Keratinocyte (primary cell): ENCODE measurements around the gene LATS1. TPM values are rescaled to one million over a fixed set of nuclear protein-coding genes. Genes with fewer than 3 reads are reported as not detected.

Experiments used
- DNase-seq: peaks from one replicate; pipeline ENCODE4 v3.0.0-alpha.2; 2011; ENCODE audit warnings: low read depth, missing footprints, low spot score
- FAIRE-seq: peaks from 2 replicates; lab custom pipeline; 2011; peaks lifted over from hg19 to GRCh38; lab: Jason Lieb, UNC
- H2AFZ ChIP-seq: 2 replicates; pipeline ENCODE4 v1.6.0; 2012; ENCODE audit warnings: low read length, control low read depth, inconsistent platforms; ENCODE audit not compliant: control insufficient read depth
- H3K27ac ChIP-seq: 2 replicates; pipeline ENCODE4 v1.5.1; 2011; ENCODE audit warnings: low read length; ENCODE audit not compliant: control insufficient read depth, insufficient read depth
- H3K27me3 ChIP-seq: 3 replicates; pipeline ENCODE4 v1.6.0; 2011; ENCODE audit warnings: low read length; ENCODE audit not compliant: control insufficient read depth, insufficient read depth; ENCODE audit errors: extremely low read depth
- H3K36me3 ChIP-seq, 2 experiments: 2 replicates in 1 of 2; 3 replicates in 1 of 2; pipeline ENCODE4 v1.5.1; 2011; ENCODE audit warnings: low read length in 2 of 2, mild to moderate bottlenecking in 1 of 2; ENCODE audit not compliant: control insufficient read depth in 2 of 2, insufficient read depth in 2 of 2; ENCODE audit errors: extremely low read depth in 1 of 2
- H3K4me1 ChIP-seq: 3 replicates; pipeline ENCODE4 v1.5.1; 2011; ENCODE audit warnings: low read length; ENCODE audit not compliant: control insufficient read depth, insufficient read depth; ENCODE audit errors: extremely low read depth
- H3K4me2 ChIP-seq: 3 replicates; pipeline ENCODE4 v1.6.0; 2011; ENCODE audit warnings: low read depth, low read length; ENCODE audit not compliant: control insufficient read depth, insufficient read depth; ENCODE audit errors: extremely low read depth
- H3K4me3 ChIP-seq, 3 experiments: fragments of 200-600 bp in 1 of 3; sonication (generic) in 1 of 3; 2 replicates in 2 of 3; 3 replicates in 1 of 3; pipeline ENCODE4 v1.5.1; 2011 to 2016; ENCODE audit warnings: low read length in 3 of 3, mild to moderate bottlenecking in 3 of 3, control low read depth in 2 of 3, inconsistent platforms in 1 of 3, low read depth in 1 of 3, mixed read lengths in 1 of 3, mixed run types in 1 of 3, moderate library complexity in 1 of 3; ENCODE audit not compliant: control insufficient read depth in 2 of 3, insufficient read depth in 2 of 3; ENCODE audit errors: extremely low read depth in 1 of 3
- H3K79me2 ChIP-seq: 2 replicates; pipeline ENCODE4 v1.6.0; 2012; ENCODE audit warnings: low read length; ENCODE audit not compliant: control insufficient read depth, insufficient read depth
- H3K9ac ChIP-seq: 3 replicates; pipeline ENCODE4 v1.6.0; 2011; ENCODE audit warnings: low read length; ENCODE audit not compliant: control insufficient read depth, insufficient read depth; ENCODE audit errors: extremely low read depth
- H3K9me1 ChIP-seq: 3 replicates; pipeline ENCODE4 v1.6.0; 2011; ENCODE audit warnings: low read length; ENCODE audit not compliant: control insufficient read depth, insufficient read depth; ENCODE audit errors: extremely low read depth
- H3K9me3 ChIP-seq: 2 replicates; pipeline ENCODE4 v1.5.1; 2012; ENCODE audit warnings: low read depth, low read length; ENCODE audit not compliant: control insufficient read depth
- H4K20me1 ChIP-seq: 3 replicates; pipeline ENCODE4 v1.6.0; 2011; ENCODE audit warnings: low read length; ENCODE audit not compliant: control insufficient read depth, insufficient read depth; ENCODE audit errors: extremely low read depth
- EZH2 ChIP-seq: IDR thresholded peaks from one replicate; pipeline ENCODE4 v1.6.1; 2012; ENCODE audit warnings: inconsistent platforms, mild to moderate bottlenecking, low read length, moderate library complexity
- dilution Hi-C: fragments of 300-500 bp; cut with MboI; formaldehyde crosslinking; loops from one replicate; pipeline ENCODE4 v1.7.0; 2020; ENCODE audit warnings: low sequenced_read_pairs; ENCODE audit not compliant: extremely low pct_ligation_motif_present
- polyA plus RNA-seq, 5 experiments: library from polyadenylated mRNA; depleted of rRNA in 3 of 5; stranded (reverse) in 3 of 5; stranded (forward) in 1 of 5; unstranded in 1 of 5; fragments of >200 nt; gene quantifications; 1 replicate in 1 of 5; 2 replicates in 3 of 5; 3 replicates in 1 of 5; pipeline versions ENCODE4 v1.2.1 to v1.2.3, GENCODE V29; 2011 to 2012; ENCODE audit warnings: missing spikeins in 2 of 5, low read depth in 1 of 5, low replicate concordance in 1 of 5
- TF ChIP-seq, protein P1 (sequence below), 3 experiments: IDR thresholded peaks in 1 of 3; conservative IDR thresholded peaks in 1 of 3; optimal IDR thresholded peaks in 1 of 3; 2 replicates in 2 of 3; 3 replicates in 1 of 3; pipeline versions ENCODE3 to v1.5.1; 2011; ENCODE audit warnings: low read length in 3 of 3, mild to moderate bottlenecking in 3 of 3, moderate library complexity in 2 of 3, control low read depth in 1 of 3, inconsistent platforms in 1 of 3; ENCODE audit not compliant: insufficient read depth in 2 of 3; ENCODE audit errors: extremely low read depth in 1 of 3

Gene LATS1
- polyA plus RNA-seq, 1 donor (not counting 4 experiments of a cell fraction or from before 2014, with no cell fraction given) = 11.3 TPM

DNA sequence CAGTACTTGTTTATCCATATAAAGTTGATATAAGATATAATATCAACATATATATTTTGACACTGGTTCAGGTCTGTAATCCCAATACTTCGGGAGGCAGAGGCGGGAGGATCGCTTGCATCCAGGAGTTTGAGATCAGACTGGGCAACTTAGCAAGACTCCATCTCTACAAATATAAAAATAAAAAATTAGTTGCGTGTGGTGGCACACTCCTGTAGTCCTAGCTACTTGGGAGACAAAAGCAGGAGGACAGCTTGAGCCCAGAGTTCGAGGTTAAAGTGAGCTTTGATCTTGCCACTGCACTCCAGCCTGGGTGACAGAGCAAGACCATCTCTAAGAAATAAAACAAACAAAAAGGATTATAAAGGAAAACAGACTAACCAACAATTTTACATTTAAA is 60.5 kb downstream of the LATS1 start:
- Histone ChIP-seq H3K9me3 (no peaks in the 10 kb centered on the region), H3K9ac (no peak overlapping the region), H3K27me3 (no peaks in the 10 kb centered on the region), H3K9me1 (no peaks in the 10 kb centered on the region), H3K4me1 (no peaks in the 10 kb centered on the region), H2AFZ (no peak overlapping the region), H3K4me2 (no peak overlapping the region), H3K79me2 (no peaks in the 10 kb centered on the region), H3K36me3 (peaks cover 0 to 3% of the 10 kb centered on the region in 2 experiments), H3K27ac (no peak overlapping the region), H4K20me1 (no peaks in the 10 kb centered on the region), H3K4me3 (no peak overlapping the region)
- dilution Hi-C loops = no loop called here
- TF ChIP-seq, protein P1, sequence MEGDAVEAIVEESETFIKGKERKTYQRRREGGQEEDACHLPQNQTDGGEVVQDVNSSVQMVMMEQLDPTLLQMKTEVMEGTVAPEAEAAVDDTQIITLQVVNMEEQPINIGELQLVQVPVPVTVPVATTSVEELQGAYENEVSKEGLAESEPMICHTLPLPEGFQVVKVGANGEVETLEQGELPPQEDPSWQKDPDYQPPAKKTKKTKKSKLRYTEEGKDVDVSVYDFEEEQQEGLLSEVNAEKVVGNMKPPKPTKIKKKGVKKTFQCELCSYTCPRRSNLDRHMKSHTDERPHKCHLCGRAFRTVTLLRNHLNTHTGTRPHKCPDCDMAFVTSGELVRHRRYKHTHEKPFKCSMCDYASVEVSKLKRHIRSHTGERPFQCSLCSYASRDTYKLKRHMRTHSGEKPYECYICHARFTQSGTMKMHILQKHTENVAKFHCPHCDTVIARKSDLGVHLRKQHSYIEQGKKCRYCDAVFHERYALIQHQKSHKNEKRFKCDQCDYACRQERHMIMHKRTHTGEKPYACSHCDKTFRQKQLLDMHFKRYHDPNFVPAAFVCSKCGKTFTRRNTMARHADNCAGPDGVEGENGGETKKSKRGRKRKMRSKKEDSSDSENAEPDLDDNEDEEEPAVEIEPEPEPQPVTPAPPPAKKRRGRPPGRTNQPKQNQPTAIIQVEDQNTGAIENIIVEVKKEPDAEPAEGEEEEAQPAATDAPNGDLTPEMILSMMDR (optimal IDR thresholded peaks at IDR 0.05 in 1 of 3, IDR thresholded peaks at IDR 0.05 in 1 of 3, conservative IDR thresholded peaks at IDR 0.05 in 1 of 3; ENCODE audit: extremely low read depth in 1 of 3, insufficient read depth in 2 of 3, low read length in 3 of 3) = no peak
- TF ChIP-seq EZH2 = no peak
- FAIRE-seq (no peak), DNase-seq (no peak)

DNA sequence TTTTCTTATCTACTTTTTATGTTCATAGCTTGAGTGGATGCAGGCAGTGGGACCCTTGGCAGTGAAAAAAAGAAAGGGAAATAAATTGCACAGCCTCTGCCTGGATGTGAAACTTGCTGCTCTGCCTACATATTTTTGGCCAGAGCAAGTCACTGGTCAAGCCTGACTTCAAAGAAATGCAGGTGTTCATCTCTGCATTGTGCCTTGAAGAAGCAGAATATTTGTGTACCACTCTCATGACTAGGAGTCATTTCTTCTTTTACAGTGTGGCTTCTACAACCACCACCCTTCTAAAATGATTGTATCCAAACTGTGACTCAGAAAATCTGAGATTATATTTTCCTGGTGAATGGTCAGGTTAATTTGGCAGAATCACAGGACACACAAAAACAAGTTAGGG is 66.8 kb downstream of the LATS1 start:
- peaks cover 6% of the 10 kb centered on the region for H3K4me1 ChIP-seq
- no peak overlapping the region for H3K27ac ChIP-seq
- dilution Hi-C loops = no loop called here
- H2AFZ ChIP-seq = no peak overlapping the region
- TF ChIP-seq, protein P1 (optimal IDR thresholded peaks at IDR 0.05 in 1 of 3, IDR thresholded peaks at IDR 0.05 in 1 of 3, conservative IDR thresholded peaks at IDR 0.05 in 1 of 3; ENCODE audit: extremely low read depth in 1 of 3, insufficient read depth in 2 of 3, low read length in 3 of 3) = no peak
- TF ChIP-seq EZH2 = no peak
- DNase-seq (no peak), FAIRE-seq (no peak)
- H3K27me3 ChIP-seq = no peaks in the 10 kb centered on the region
- H3K9me1 ChIP-seq = no peaks in the 10 kb centered on the region
- no peaks in the 10 kb centered on the region for H3K9me3 ChIP-seq
- no peak overlapping the region for H3K4me3 ChIP-seq
- H4K20me1 ChIP-seq = no peaks in the 10 kb centered on the region
- H3K79me2 ChIP-seq = peaks cover 11% of the 10 kb centered on the region
- H3K4me2 ChIP-seq = no peak overlapping the region
- no peak overlapping the region for H3K9ac ChIP-seq
- H3K36me3 ChIP-seq = no peaks in the 10 kb centered on the region
